ENCODE data around the gene NUP214.

NUP214 gene

DNA sequence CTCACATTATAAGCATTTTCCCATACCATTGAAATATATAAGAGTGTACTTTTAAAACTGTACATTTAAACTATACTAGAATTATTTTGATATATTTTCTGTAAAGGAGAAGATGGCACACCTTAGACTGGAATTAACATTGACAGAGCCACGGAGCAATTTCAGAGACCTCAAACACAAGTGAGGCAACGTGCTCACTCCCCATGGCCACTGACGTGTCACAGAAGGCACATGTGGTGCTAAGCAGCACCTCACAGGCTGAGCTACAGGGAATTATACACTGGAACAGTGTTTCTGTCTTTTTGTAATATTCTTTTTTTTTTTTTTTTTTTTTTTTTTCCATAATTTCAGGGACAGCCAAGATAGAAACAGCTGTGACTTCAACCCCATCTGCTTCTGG is 66.5 kb downstream of the NUP214 start:
- Histone ChIP-seq H2BK5ac (ENCODE audit: low read length) (no peak overlapping the region), H3K27ac (ENCODE audit: low read depth, low read length) (no peak overlapping the region), H3K4me2 (ENCODE audit: low read length) (no peak overlapping the region), H4K5ac (ENCODE audit: low read length) (no peak overlapping the region), H3K36me3 (ENCODE audit: control insufficient read depth, insufficient read depth, low read length) (peaks cover 8% of the 10 kb centered on the region), H2BK15ac (replicated peaks; ENCODE audit: low read depth) (no peak overlapping the region), H3K4me3 (ENCODE audit: low read length) (no peak overlapping the region), H3K23ac (ENCODE audit: low read length) (no peak overlapping the region), H3K79me2 (ENCODE audit: control insufficient read depth, insufficient read depth, low read length) (no peaks in the 10 kb centered on the region), H3K27me3 (ENCODE audit: insufficient read depth, low read length, poor library complexity) (no peaks in the 10 kb centered on the region), H2BK120ac (ENCODE audit: low read depth, low read length) (no peak overlapping the region), H2AK5ac (ENCODE audit: low read length) (no peak overlapping the region), H3K9ac (ENCODE audit: low read length) (no peak overlapping the region), H3K56ac (ENCODE audit: low read length) (no peak overlapping the region), H3K4ac (ENCODE audit: low read depth, low read length) (no peak overlapping the region), H3K4me1 (ENCODE audit: control insufficient read depth, low read depth, low read length) (no peaks in the 10 kb centered on the region), H3K18ac (ENCODE audit: low read length) (no peak overlapping the region), H4K8ac (ENCODE audit: low read depth, low read length) (no peak overlapping the region), H3K79me1 (ENCODE audit: low read length) (no peaks in the 10 kb centered on the region)
- no CpG with 5 or more reads among the region's 3 CpGs for WGBS (ENCODE audit: extremely low coverage, insufficient coverage, low lambda C conversion rate)
- no peak for DNase-seq

DNA sequence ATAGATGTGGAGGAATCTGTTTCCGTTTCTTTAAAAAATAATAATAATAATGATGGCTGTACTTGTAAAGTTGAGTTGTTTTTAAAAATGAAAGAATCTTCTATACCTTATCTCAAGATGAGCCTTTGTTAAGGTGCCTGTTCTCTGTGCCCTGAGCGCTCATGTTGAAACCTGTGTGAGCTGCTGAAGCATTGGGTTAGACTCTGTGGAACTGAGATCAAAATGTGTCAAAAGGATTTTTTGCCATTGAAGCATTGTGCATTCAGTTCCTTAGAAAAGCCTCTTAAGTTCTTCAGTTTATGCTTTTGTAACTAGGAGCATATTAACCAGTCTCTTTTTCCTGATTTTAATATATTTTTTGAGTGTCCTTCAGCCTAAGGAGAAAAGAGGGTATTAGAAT is 67.7 kb downstream of the NUP214 start:
- H3K4me2 ChIP-seq (ENCODE audit: low read length) = no peak overlapping the region
- no peak overlapping the region for H2AK5ac ChIP-seq (ENCODE audit: low read length)
- no peak overlapping the region for H2BK5ac ChIP-seq (ENCODE audit: low read length)
- H3K18ac ChIP-seq (ENCODE audit: low read length) = no peak overlapping the region
- no peaks in the 10 kb centered on the region for H3K27me3 ChIP-seq (ENCODE audit: insufficient read depth, low read length, poor library complexity)
- no peak overlapping the region for H3K4ac ChIP-seq (ENCODE audit: low read depth, low read length)
- H2BK120ac ChIP-seq (ENCODE audit: low read depth, low read length) = no peak overlapping the region
- H3K27ac ChIP-seq (ENCODE audit: low read depth, low read length) = no peak overlapping the region
- no peak overlapping the region for H3K23ac ChIP-seq (ENCODE audit: low read length)
- H4K5ac ChIP-seq (ENCODE audit: low read length) = no peak overlapping the region
- no peak overlapping the region for H3K4me3 ChIP-seq (ENCODE audit: low read length)
- 100% methylated on average over 1 of the region's 2 CpGs for WGBS (ENCODE audit: extremely low coverage, insufficient coverage, low lambda C conversion rate)
- H3K9ac ChIP-seq (ENCODE audit: low read length) = no peak overlapping the region
- H3K56ac ChIP-seq (ENCODE audit: low read length) = no peak overlapping the region
- no peaks in the 10 kb centered on the region for H3K79me2 ChIP-seq (ENCODE audit: control insufficient read depth, insufficient read depth, low read length)
- H3K79me1 ChIP-seq (ENCODE audit: low read length) = no peaks in the 10 kb centered on the region
- no peak overlapping the region for H2BK15ac ChIP-seq (replicated peaks; ENCODE audit: low read depth)
- no peaks in the 10 kb centered on the region for H3K4me1 ChIP-seq (ENCODE audit: control insufficient read depth, low read depth, low read length)
- no peak for DNase-seq
- no peak overlapping the region for H4K8ac ChIP-seq (ENCODE audit: low read depth, low read length)
- peaks cover 4% of the 10 kb centered on the region for H3K36me3 ChIP-seq (ENCODE audit: control insufficient read depth, insufficient read depth, low read length)

DNA sequence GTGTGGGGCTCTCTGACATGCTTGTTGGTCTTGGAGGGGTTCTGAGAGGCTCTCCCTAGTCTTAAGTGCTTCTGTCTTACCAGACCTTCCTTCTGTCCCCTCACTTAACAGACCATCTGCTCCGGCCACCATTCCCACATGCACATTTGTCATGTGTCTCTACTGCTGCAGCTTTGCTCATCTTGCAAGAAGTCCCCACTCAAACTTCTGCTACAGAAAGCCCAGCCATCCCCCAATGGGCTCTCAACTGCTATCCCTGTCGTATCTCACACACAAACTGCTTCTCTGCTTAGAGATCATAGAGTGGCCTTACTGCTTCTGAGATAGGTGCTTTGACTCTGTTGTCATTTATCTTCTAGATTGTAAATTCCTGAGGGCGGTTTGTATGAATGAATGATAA is 69.4 kb downstream of the NUP214 start:
- no peak overlapping the region for H2BK15ac ChIP-seq (replicated peaks; ENCODE audit: low read depth)
- WGBS (ENCODE audit: extremely low coverage, insufficient coverage, low lambda C conversion rate) = no CpG with 5 or more reads among the region's 3 CpGs
- no peak overlapping the region for H3K56ac ChIP-seq (ENCODE audit: low read length)
- H2AK5ac ChIP-seq (ENCODE audit: low read length) = no peak overlapping the region
- no peaks in the 10 kb centered on the region for H3K27me3 ChIP-seq (ENCODE audit: insufficient read depth, low read length, poor library complexity)
- no peak overlapping the region for H3K4me2 ChIP-seq (ENCODE audit: low read length)
- H2BK5ac ChIP-seq (ENCODE audit: low read length) = no peak overlapping the region
- H3K4ac ChIP-seq (ENCODE audit: low read depth, low read length) = no peak overlapping the region
- no peak overlapping the region for H4K5ac ChIP-seq (ENCODE audit: low read length)
- no peak overlapping the region for H3K9ac ChIP-seq (ENCODE audit: low read length)
- H4K8ac ChIP-seq (ENCODE audit: low read depth, low read length) = no peak overlapping the region
- no peak for DNase-seq
- H3K23ac ChIP-seq (ENCODE audit: low read length) = no peak overlapping the region
- no peak overlapping the region for H3K18ac ChIP-seq (ENCODE audit: low read length)
- H3K79me1 ChIP-seq (ENCODE audit: low read length) = no peaks in the 10 kb centered on the region
- no peak overlapping the region for H2BK120ac ChIP-seq (ENCODE audit: low read depth, low read length)
- H3K36me3 ChIP-seq (ENCODE audit: control insufficient read depth, insufficient read depth, low read length) = peaks cover 3% of the 10 kb centered on the region
- H3K27ac ChIP-seq (ENCODE audit: low read depth, low read length) = no peak overlapping the region
- no peak overlapping the region for H3K4me3 ChIP-seq (ENCODE audit: low read length)
- no peaks in the 10 kb centered on the region for H3K79me2 ChIP-seq (ENCODE audit: control insufficient read depth, insufficient read depth, low read length)
- H3K4me1 ChIP-seq (ENCODE audit: control insufficient read depth, low read depth, low read length) = no peaks in the 10 kb centered on the region

DNA sequence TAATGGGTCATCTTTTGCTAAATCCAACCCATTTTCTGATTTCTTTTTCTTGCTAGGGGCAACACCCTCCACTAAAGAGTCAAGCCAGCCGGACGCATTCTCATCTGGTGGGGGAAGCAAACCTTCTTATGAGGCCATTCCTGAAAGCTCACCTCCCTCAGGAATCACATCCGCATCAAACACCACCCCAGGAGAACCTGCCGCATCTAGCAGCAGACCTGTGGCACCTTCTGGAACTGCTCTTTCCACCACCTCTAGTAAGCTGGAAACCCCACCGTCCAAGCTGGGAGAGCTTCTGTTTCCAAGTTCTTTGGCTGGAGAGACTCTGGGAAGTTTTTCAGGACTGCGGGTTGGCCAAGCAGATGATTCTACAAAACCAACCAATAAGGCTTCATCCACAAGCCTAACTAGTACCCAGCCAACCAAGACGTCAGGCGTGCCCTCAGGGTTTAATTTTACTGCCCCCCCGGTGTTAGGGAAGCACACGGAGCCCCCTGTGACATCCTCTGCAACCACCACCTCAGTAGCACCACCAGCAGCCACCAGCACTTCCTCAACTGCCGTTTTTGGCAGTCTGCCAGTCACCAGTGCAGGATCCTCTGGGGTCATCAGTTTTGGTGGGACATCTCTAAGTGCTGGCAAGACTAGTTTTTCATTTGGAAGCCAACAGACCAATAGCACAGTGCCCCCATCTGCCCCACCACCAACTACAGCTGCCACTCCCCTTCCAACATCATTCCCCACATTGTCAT is 72.0 kb downstream of the NUP214 start:
- Histone ChIP-seq H3K4me3 (ENCODE audit: low read length) (no peak overlapping the region), H2BK15ac (replicated peaks; ENCODE audit: low read depth) (no peak overlapping the region), H2BK120ac (ENCODE audit: low read depth, low read length) (no peak overlapping the region), H3K4ac (ENCODE audit: low read depth, low read length) (no peak overlapping the region), H3K36me3 (ENCODE audit: control insufficient read depth, insufficient read depth, low read length) (peaks cover 5% of the 10 kb centered on the region), H3K79me1 (ENCODE audit: low read length) (no peaks in the 10 kb centered on the region), H4K5ac (ENCODE audit: low read length) (no peak overlapping the region), H4K8ac (ENCODE audit: low read depth, low read length) (no peak overlapping the region), H3K4me1 (ENCODE audit: control insufficient read depth, low read depth, low read length) (no peaks in the 10 kb centered on the region), H2BK5ac (ENCODE audit: low read length) (no peak overlapping the region), H3K27me3 (ENCODE audit: insufficient read depth, low read length, poor library complexity) (no peaks in the 10 kb centered on the region), H3K9ac (ENCODE audit: low read length) (no peak overlapping the region), H3K4me2 (ENCODE audit: low read length) (no peak overlapping the region), H3K56ac (ENCODE audit: low read length) (no peak overlapping the region), H3K79me2 (ENCODE audit: control insufficient read depth, insufficient read depth, low read length) (no peaks in the 10 kb centered on the region), H3K27ac (ENCODE audit: low read depth, low read length) (no peak overlapping the region), H3K23ac (ENCODE audit: low read length) (no peak overlapping the region), H2AK5ac (ENCODE audit: low read length) (no peak overlapping the region), H3K18ac (ENCODE audit: low read length) (no peak overlapping the region)
- WGBS (ENCODE audit: extremely low coverage, insufficient coverage, low lambda C conversion rate) = no CpG with 5 or more reads among the region's 11 CpGs
- DNase-seq = no peak

DNA sequence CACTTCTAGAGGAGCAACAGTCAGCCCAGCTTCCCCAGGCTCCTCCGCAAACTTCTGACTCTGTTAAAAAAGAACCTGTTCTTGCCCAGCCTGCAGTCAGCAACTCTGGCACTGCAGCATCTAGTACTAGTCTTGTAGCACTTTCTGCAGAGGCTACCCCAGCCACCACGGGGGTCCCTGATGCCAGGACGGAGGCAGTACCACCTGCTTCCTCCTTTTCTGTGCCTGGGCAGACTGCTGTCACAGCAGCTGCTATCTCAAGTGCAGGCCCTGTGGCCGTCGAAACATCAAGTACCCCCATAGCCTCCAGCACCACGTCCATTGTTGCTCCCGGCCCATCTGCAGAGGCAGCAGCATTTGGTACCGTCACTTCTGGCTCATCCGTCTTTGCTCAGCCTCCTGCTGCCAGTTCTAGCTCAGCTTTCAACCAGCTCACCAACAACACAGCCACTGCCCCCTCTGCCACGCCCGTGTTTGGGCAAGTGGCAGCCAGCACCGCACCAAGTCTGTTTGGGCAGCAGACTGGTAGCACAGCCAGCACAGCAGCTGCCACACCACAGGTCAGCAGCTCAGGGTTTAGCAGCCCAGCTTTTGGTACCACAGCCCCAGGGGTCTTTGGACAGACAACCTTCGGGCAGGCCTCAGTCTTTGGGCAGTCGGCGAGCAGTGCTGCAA is 72.8 kb downstream of the NUP214 start:
- Histone ChIP-seq H3K79me1 (ENCODE audit: low read length) (no peaks in the 10 kb centered on the region), H2BK5ac (ENCODE audit: low read length) (no peak overlapping the region), H3K23ac (ENCODE audit: low read length) (no peak overlapping the region), H2BK15ac (replicated peaks; ENCODE audit: low read depth) (no peak overlapping the region), H3K36me3 (ENCODE audit: control insufficient read depth, insufficient read depth, low read length) (peaks cover 5% of the 10 kb centered on the region), H4K5ac (ENCODE audit: low read length) (no peak overlapping the region), H3K4ac (ENCODE audit: low read depth, low read length) (no peak overlapping the region), H3K9ac (ENCODE audit: low read length) (no peak overlapping the region), H3K27ac (ENCODE audit: low read depth, low read length) (no peak overlapping the region), H3K18ac (ENCODE audit: low read length) (no peak overlapping the region), H3K27me3 (ENCODE audit: insufficient read depth, low read length, poor library complexity) (no peaks in the 10 kb centered on the region), H2BK120ac (ENCODE audit: low read depth, low read length) (no peak overlapping the region), H2AK5ac (ENCODE audit: low read length) (no peak overlapping the region), H3K4me3 (ENCODE audit: low read length) (no peak overlapping the region), H3K4me1 (ENCODE audit: control insufficient read depth, low read depth, low read length) (no peaks in the 10 kb centered on the region), H3K4me2 (ENCODE audit: low read length) (no peak overlapping the region), H3K56ac (ENCODE audit: low read length) (no peak overlapping the region), H3K79me2 (ENCODE audit: control insufficient read depth, insufficient read depth, low read length) (no peaks in the 10 kb centered on the region), H4K8ac (ENCODE audit: low read depth, low read length) (no peak overlapping the region)
- WGBS (ENCODE audit: extremely low coverage, insufficient coverage, low lambda C conversion rate) = no CpG with 5 or more reads among the region's 15 CpGs
- no peak for DNase-seq
